ENCODE data around the gene CHRNB1.

- TF ChIP-seq POLR2A (IDR thresholded peaks at IDR 0.05), result no peak
- TF ChIP-seq, protein P1, sequence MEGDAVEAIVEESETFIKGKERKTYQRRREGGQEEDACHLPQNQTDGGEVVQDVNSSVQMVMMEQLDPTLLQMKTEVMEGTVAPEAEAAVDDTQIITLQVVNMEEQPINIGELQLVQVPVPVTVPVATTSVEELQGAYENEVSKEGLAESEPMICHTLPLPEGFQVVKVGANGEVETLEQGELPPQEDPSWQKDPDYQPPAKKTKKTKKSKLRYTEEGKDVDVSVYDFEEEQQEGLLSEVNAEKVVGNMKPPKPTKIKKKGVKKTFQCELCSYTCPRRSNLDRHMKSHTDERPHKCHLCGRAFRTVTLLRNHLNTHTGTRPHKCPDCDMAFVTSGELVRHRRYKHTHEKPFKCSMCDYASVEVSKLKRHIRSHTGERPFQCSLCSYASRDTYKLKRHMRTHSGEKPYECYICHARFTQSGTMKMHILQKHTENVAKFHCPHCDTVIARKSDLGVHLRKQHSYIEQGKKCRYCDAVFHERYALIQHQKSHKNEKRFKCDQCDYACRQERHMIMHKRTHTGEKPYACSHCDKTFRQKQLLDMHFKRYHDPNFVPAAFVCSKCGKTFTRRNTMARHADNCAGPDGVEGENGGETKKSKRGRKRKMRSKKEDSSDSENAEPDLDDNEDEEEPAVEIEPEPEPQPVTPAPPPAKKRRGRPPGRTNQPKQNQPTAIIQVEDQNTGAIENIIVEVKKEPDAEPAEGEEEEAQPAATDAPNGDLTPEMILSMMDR (IDR thresholded peaks at IDR 0.05), result peak in 1 of 4 experiments; percentile 12
- TF ChIP-seq POLR2AphosphoS5 (IDR thresholded peaks at IDR 0.05), result no peak
Measured at GRCh38 chr17:7502987-7503386, 58.1 kb downstream of the CHRNB1 start.
